BJ (cell line): Measurements from ENCODE around the gene LAG3. TPM values are rescaled to one million over a fixed set of nuclear protein-coding genes. Genes with fewer than 3 reads are reported as not detected.

Experiments used
- CTCF ChIA-PET: fragments of 350-600 bp; formaldehyde crosslinking; extraction: SDS; loops from one replicate; lab custom pipeline; 2021; ENCODE audit warnings: antibody characterized with exemption, inconsistent platforms; lab: Yijun Ruan, JAX
- POLR2A ChIA-PET: fragments of 300-600 bp; sonication (Branson Sonifier 250); formaldehyde crosslinking; extraction: SDS; loops from one replicate; lab custom pipeline; 2021; ENCODE audit warnings: antibody characterized with exemption; lab: Charles Lee
- DNase-seq: peaks from one replicate; pipeline ENCODE4 v3.0.0-alpha.2; 2011; ENCODE audit warnings: low read depth
- H3K27me3 ChIP-seq: 2 replicates; pipeline ENCODE4 v1.6.0; 2011; ENCODE audit warnings: low read length; ENCODE audit not compliant: control insufficient read depth, insufficient read depth
- H3K36me3 ChIP-seq: 2 replicates; pipeline ENCODE4 v1.5.1; 2011; ENCODE audit warnings: low read length; ENCODE audit not compliant: control insufficient read depth, insufficient read depth
- H3K4me3 ChIP-seq: 2 replicates; pipeline ENCODE4 v1.5.1; 2011; ENCODE audit warnings: low read depth, mild to moderate bottlenecking, control low read depth, low read length
- polyA plus RNA-seq: library from polyadenylated mRNA; depleted of rRNA; stranded (reverse); fragments of >200 nt; gene quantifications from 2 replicates; pipeline ENCODE4 v1.2.3, GENCODE V29; 2011
- TF ChIP-seq, protein P1 (sequence below): IDR thresholded peaks from 2 replicates; pipeline ENCODE4 v1.5.1; 2011; ENCODE audit warnings: low read depth, mild to moderate bottlenecking, control low read depth, inconsistent platforms, low read length, moderate library complexity; ENCODE audit not compliant: insufficient read depth

Gene LAG3
- polyA plus RNA-seq, 1 experiment: 0.50 TPM

DNA sequence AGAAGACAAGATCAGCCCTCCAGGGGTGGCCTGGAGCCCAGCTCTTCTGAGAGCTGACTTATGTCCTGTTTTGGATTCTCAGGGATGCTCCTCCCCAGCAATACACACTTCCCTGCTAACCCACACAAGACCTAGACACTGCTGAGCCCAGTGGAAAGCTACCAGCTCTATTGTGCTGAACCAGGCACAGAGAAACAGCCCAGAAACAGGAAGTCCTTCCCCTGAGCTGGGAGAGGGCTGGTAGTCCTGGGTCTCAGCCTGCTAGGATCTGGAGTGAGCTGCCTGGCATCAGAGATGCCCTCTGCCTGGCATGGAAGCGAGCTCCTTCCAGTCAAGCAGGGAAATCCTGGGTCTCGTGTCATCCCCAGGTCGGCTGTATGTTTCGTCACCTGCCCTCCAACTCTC lies 1.2 kb upstream of the LAG3 start:
- TF ChIP-seq, protein P1, sequence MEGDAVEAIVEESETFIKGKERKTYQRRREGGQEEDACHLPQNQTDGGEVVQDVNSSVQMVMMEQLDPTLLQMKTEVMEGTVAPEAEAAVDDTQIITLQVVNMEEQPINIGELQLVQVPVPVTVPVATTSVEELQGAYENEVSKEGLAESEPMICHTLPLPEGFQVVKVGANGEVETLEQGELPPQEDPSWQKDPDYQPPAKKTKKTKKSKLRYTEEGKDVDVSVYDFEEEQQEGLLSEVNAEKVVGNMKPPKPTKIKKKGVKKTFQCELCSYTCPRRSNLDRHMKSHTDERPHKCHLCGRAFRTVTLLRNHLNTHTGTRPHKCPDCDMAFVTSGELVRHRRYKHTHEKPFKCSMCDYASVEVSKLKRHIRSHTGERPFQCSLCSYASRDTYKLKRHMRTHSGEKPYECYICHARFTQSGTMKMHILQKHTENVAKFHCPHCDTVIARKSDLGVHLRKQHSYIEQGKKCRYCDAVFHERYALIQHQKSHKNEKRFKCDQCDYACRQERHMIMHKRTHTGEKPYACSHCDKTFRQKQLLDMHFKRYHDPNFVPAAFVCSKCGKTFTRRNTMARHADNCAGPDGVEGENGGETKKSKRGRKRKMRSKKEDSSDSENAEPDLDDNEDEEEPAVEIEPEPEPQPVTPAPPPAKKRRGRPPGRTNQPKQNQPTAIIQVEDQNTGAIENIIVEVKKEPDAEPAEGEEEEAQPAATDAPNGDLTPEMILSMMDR: no peak
- ChIA-PET CTCF (interaction anchor here (0.9 to 17.2 kb wide), 5 partner anchors 10 to 102 kb away, joined by 3 to 222 read pairs (median 5); partner anchors contain the start of genes MLF2 and SPSB2), POLR2A (no interaction called here)
- Histone ChIP-seq H3K4me3 (no peak overlapping the region), H3K27me3 (no peaks in the 10 kb centered on the region), H3K36me3 (peaks cover 18% of the 10 kb centered on the region)
- DNase-seq: no peak

GRCh38 chr12:6771509-6772330 lies 600 bp upstream of the LAG3 start:
- no peak for DNase-seq
- H3K27me3 ChIP-seq: no peaks in the 10 kb centered on the region
- CTCF ChIA-PET: interaction anchor here (0.6 to 17.2 kb wide), 5 partner anchors 9 to 559 kb away, joined by 3 to 222 read pairs (median 5); partner anchors contain the start of genes MLF2 and SPSB2

GRCh38 chr12:6772726-6773589 lies 638 bp downstream of the LAG3 start:
- TF ChIP-seq, protein P1: no peak
- H3K27me3 ChIP-seq: no peaks in the 10 kb centered on the region

More at GRCh38 chr12:6771509-6772330, 600 bp upstream of the LAG3 start:
- POLR2A ChIA-PET: interaction anchor here (0.6 kb wide), 2 partner anchors 21 to 24 kb away, joined by 4 to 7 read pairs; no protein-coding TSS in a partner anchor
- Histone ChIP-seq H3K4me3 (no peak overlapping the region), H3K36me3 (peaks cover 18% of the 10 kb centered on the region)
- TF ChIP-seq, protein P1: no peak

GRCh38 chr12:6773590-6774351 lies 1.5 kb downstream of the LAG3 start:
- ChIA-PET POLR2A (interaction anchor here (0.7 kb wide), 1 partner anchor 303 kb away, joined by 3 read pairs; no protein-coding TSS in a partner anchor), CTCF (interaction anchor here (1.5 to 17.2 kb wide), 2 partner anchors 7 to 16 kb away, joined by 8 to 222 read pairs; partner anchors contain the start of genes MLF2 and PTMS)
- DNase-seq: no peak
- no peak overlapping the region for H3K4me3 ChIP-seq
- TF ChIP-seq, protein P1: no peak
- H3K27me3 ChIP-seq: no peaks in the 10 kb centered on the region
- H3K36me3 ChIP-seq: peaks cover 18% of the 10 kb centered on the region

More at GRCh38 chr12:6772726-6773589, 638 bp downstream of the LAG3 start:
- H3K4me3 ChIP-seq: no peak overlapping the region
- ChIA-PET POLR2A (no interaction called here), CTCF (interaction anchor here (17.2 kb wide), 1 partner anchor 15 kb away, joined by 222 read pairs; the partner anchor contains the start of gene MLF2)
- no peak for DNase-seq
- H3K36me3 ChIP-seq: peaks cover 18% of the 10 kb centered on the region
